ENCODE measurements around the gene EIF4EBP2. TPM values are rescaled to one million over a fixed set of nuclear protein-coding genes. Genes with fewer than 3 reads are reported as not detected.

The EIF4EBP2 gene
- total RNA-seq, 1 experiment from 2014 or later, result 112 TPM

GRCh38 chr10:70403483-70404035 lies 386 bp upstream of the EIF4EBP2 start (continued):
- TF ChIP-seq TCF7 (CRISPR knock-in tag; IDR thresholded peaks at IDR 0.05; ENCODE audit: low read depth) (no peak), EMX1 (CRISPR knock-in tag; IDR thresholded peaks at IDR 0.05) (no peak), TEAD4 (CRISPR knock-in tag; IDR thresholded peaks at IDR 0.05) (no peak), CBFB (CRISPR knock-in tag; IDR thresholded peaks at IDR 0.05; ENCODE audit: low read depth) (no peak)

GRCh38 chr10:70404787-70405036 lies 767 bp downstream of the EIF4EBP2 start:
- ChIA-PET POLR2A (no interaction called here), CTCF (interaction anchor here (0.5 to 3.9 kb wide), 11 partner anchors 11 to 183 kb away, joined by 3 to 36 read pairs (median 5); no protein-coding TSS in a partner anchor)
- TF ChIP-seq FOXJ3 (CRISPR knock-in tag; IDR thresholded peaks at IDR 0.05; ENCODE audit: borderline replicate concordance) (no peak), RORB (CRISPR knock-in tag; IDR thresholded peaks at IDR 0.05) (no peak)
- ATAC-seq (no peak), DNase-seq (ENCODE audit: low spot score) (peak; percentile 26)
- H3K27ac Mint-ChIP-seq, result peak overlapping the region; percentile 95
- H3K36me3 Mint-ChIP-seq, result peaks cover 32% of the 10 kb centered on the region
- no peaks in the 10 kb centered on the region for H3K27me3 Mint-ChIP-seq (ENCODE audit: low read depth)
- peaks cover 8% of the 10 kb centered on the region for H3K9me3 Mint-ChIP-seq
- peaks cover 40% of the 10 kb centered on the region for H3K4me1 Mint-ChIP-seq
- peak overlapping the region; percentile 90 for H3K4me3 Mint-ChIP-seq

- DNase-seq (ENCODE audit: low spot score), result no peak
- no peak for TF ChIP-seq E2F5 (CRISPR knock-in tag; IDR thresholded peaks at IDR 0.05)
- TF ChIP-seq GABPB1 (CRISPR knock-in tag; IDR thresholded peaks at IDR 0.05), result 0 out of 2 replicates have a peak, but pooled peaks have one; percentile 24
- CTCF ChIA-PET, result interaction anchor here (0.5 to 3.9 kb wide), 9 partner anchors 16 to 184 kb away, joined by 3 to 36 read pairs (median 5); no protein-coding TSS in a partner anchor
- Mint-ChIP-seq H3K27me3 (ENCODE audit: low read depth) (no peaks in the 10 kb centered on the region), H3K27ac (peak overlapping the region; percentile 95), H3K36me3 (peaks cover 34% of the 10 kb centered on the region), H3K4me1 (peaks cover 43% of the 10 kb centered on the region), H3K4me3 (peak overlapping the region; percentile 90), H3K9me3 (peaks cover 8% of the 10 kb centered on the region)
- POLR2A ChIA-PET, result interaction anchor here (1.0 kb wide), 1 partner anchor 55 kb away, joined by 3 read pairs; no protein-coding TSS in a partner anchor
- peak; percentile 41 for ATAC-seq
Observed at GRCh38 chr10:70405037-70405824, 1.3 kb downstream of the EIF4EBP2 start.

GRCh38 chr10:70409772-70410171 lies 5.8 kb downstream of the EIF4EBP2 start:
- ChIA-PET POLR2A (no interaction called here), CTCF (interaction anchor here (1.2 to 3.4 kb wide), 6 partner anchors 14 to 145 kb away, joined by 3 to 9 read pairs (median 5); no protein-coding TSS in a partner anchor)
- Mint-ChIP-seq H3K27ac (peak overlapping the region; percentile 40), H3K36me3 (peaks cover 36% of the 10 kb centered on the region), H3K27me3 (ENCODE audit: low read depth) (no peaks in the 10 kb centered on the region), H3K4me3 (no peak overlapping the region), H3K4me1 (peaks cover 65% of the 10 kb centered on the region), H3K9me3 (peaks cover 8% of the 10 kb centered on the region)
- DNase-seq (ENCODE audit: low spot score), result no peak
- no peak for ATAC-seq
- TF ChIP-seq JAZF1 (CRISPR knock-in tag; IDR thresholded peaks at IDR 0.05) (no peak), USF1 (CRISPR knock-in tag; IDR thresholded peaks at IDR 0.05) (no peak), GTF2I (CRISPR knock-in tag; conservative IDR thresholded peaks at IDR 0.05) (no peak), TEAD4 (CRISPR knock-in tag; IDR thresholded peaks at IDR 0.05) (no peak), CDX4 (CRISPR knock-in tag; IDR thresholded peaks at IDR 0.05; ENCODE audit: borderline replicate concordance) (no peak), FOXP4 (CRISPR knock-in tag; IDR thresholded peaks at IDR 0.05) (no peak), ZNF396 (CRISPR knock-in tag; IDR thresholded peaks at IDR 0.05; ENCODE audit: borderline replicate concordance) (no peak), HMGXB4 (CRISPR knock-in tag; IDR thresholded peaks at IDR 0.05) (no peak), ZNF121 (CRISPR knock-in tag; IDR thresholded peaks at IDR 0.05) (no peak), ATF2 (CRISPR knock-in tag; IDR thresholded peaks at IDR 0.05; ENCODE audit: borderline replicate concordance, low read depth) (no peak), SP1 (CRISPR knock-in tag; conservative IDR thresholded peaks at IDR 0.05) (no peak), ZNF425 (CRISPR knock-in tag; conservative IDR thresholded peaks at IDR 0.05) (no peak)
